Sigmoid colon (tissue), 7 donors: ENCODE data around the gene COL4A5. TPM values are rescaled to one million over a fixed set of nuclear protein-coding genes. Genes with fewer than 3 reads are reported as not detected.

Experiments
- DNase-seq: peaks from one replicate; pipeline ENCODE4 v3.0.0-alpha.2; 2019
- H3K27ac ChIP-seq, 4 donors: fragments of 200-600 bp; sonication (generic); one replicate each; pipeline ENCODE4 v1.5.1; 2016 to 2019; ENCODE audit warnings: mild to moderate bottlenecking in 1 of 4
- H3K27me3 ChIP-seq, 3 donors: fragments of 200-600 bp; sonication (generic); one replicate each; pipeline ENCODE4 v1.5.1; 2019; ENCODE audit warnings: mild to moderate bottlenecking in 1 of 3
- H3K36me3 ChIP-seq, 4 donors: fragments of 200-600 bp; sonication (generic); one replicate each; pipeline ENCODE4 v1.5.1; 2016 to 2019
- H3K4me1 ChIP-seq, 4 donors: fragments of 200-600 bp; sonication (generic); one replicate each; pipeline ENCODE4 v1.5.1; 2017 to 2019
- H3K4me3 ChIP-seq, 4 donors: fragments of 200-600 bp; sonication (generic); one replicate each; pipeline ENCODE4 v1.5.1; 2017 to 2019; ENCODE audit warnings: mild to moderate bottlenecking in 2 of 4, moderate library complexity in 1 of 4
- H3K9me3 ChIP-seq, 4 donors: fragments of 200-600 bp in 3 of 4; sonication (generic) in 3 of 4; one replicate each; pipeline versions ENCODE4 v1.5.1 to v1.6.1; 2013 to 2019
- CTCF ChIP-seq, 4 experiments: fragments of 450-650 bp in 3 of 4; fragments of 200-600 bp in 1 of 4; IDR thresholded peaks; one replicate each; pipeline ENCODE4 v1.5.1; 2016 to 2019; ENCODE audit warnings: antibody characterized with exemption in 4 of 4, mild to moderate bottlenecking in 3 of 4, moderate library complexity in 2 of 4
- EP300 ChIP-seq, 4 donors: sonication (generic); formaldehyde crosslinking; IDR thresholded peaks; one replicate each; pipeline ENCODE4 v1.6.1; 2017; ENCODE audit warnings: antibody characterized with exemption in 4 of 4
- POLR2A ChIP-seq, 2 donors: fragments of 450-650 bp; IDR thresholded peaks; one replicate each; pipeline ENCODE4 v1.6.1; 2016; ENCODE audit warnings: antibody characterized with exemption in 2 of 2, mild to moderate bottlenecking in 2 of 2, moderate library complexity in 2 of 2
- POLR2AphosphoS5 ChIP-seq, 4 donors: sonication (generic); formaldehyde crosslinking; IDR thresholded peaks; one replicate each; pipeline ENCODE4 v1.6.1; 2017; ENCODE audit warnings: antibody characterized with exemption in 4 of 4
- WGBS, 2 donors: extraction: QIAGEN DNeasy Blood & Tissue Kit; methylation state at CpG; one replicate each; pipeline ENCODE4 v1.1.7; 2013; 5-methylcytosine and 5-hydroxymethylcytosine counted together
- intact Hi-C: fragments of 100-400 bp; cut with DNase I; formaldehyde crosslinking; loops from one replicate; pipeline ENCODE4 v1.15.1; 2023
- polyA plus RNA-seq, 3 donors: library from polyadenylated mRNA; stranded (reverse); fragments of 200-250 nt; gene quantifications; one replicate each; pipeline ENCODE4 v1.2.3, GENCODE V29; 2013
- total RNA-seq, 4 donors: library from RNA; depleted of rRNA; stranded (reverse); fragments of >200 nt; gene quantifications; one replicate each; pipeline ENCODE4 v1.1.0, GENCODE V29; 2016
- donor health status: healthy with polysubstance abuse.
- donor health status: Bipolar disorder and iron deficiency.
- donor health status: healthy.

The COL4A5 gene
- total and polyA plus RNA-seq, 7 donors, result 0.23 to 19.4 (median 4.6) TPM

- DNase-seq, result no peak
- Histone ChIP-seq H3K4me1 (no peaks in the 10 kb centered on the region), H3K9me3 (no peaks in the 10 kb centered on the region), H3K4me3 (no peak overlapping the region), H3K36me3 (no peaks in the 10 kb centered on the region), H3K27me3 (no peaks in the 10 kb centered on the region), H3K27ac (no peak overlapping the region)
- WGBS, 2 donors, result 93 to 96% methylated on average over 3 of the region's 3 CpGs
- intact Hi-C loops, result no loop called here
- TF ChIP-seq POLR2A (IDR thresholded peaks at IDR 0.05) (no peak), CTCF (IDR thresholded peaks at IDR 0.05) (no peak), EP300 (IDR thresholded peaks at IDR 0.05) (no peak), POLR2AphosphoS5 (IDR thresholded peaks at IDR 0.05) (no peak)
These were observed 225.1 kb downstream of the COL4A5 start for GRCh38 chrX:108664701-108665100.

- no peak for DNase-seq
- 88 to 95% methylated on average over 1 of the region's 1 CpG for WGBS, 2 donors
- intact Hi-C loops, result no loop called here
- Histone ChIP-seq H3K9me3 (no peaks in the 10 kb centered on the region), H3K4me1 (no peaks in the 10 kb centered on the region), H3K27me3 (no peaks in the 10 kb centered on the region), H3K36me3 (no peaks in the 10 kb centered on the region), H3K27ac (no peak overlapping the region), H3K4me3 (no peak overlapping the region)
- TF ChIP-seq POLR2AphosphoS5 (IDR thresholded peaks at IDR 0.05), result no peak
- no peak for TF ChIP-seq POLR2A (IDR thresholded peaks at IDR 0.05)
- TF ChIP-seq EP300 (IDR thresholded peaks at IDR 0.05), result no peak
- no peak for TF ChIP-seq CTCF (IDR thresholded peaks at IDR 0.05)
These were observed 226.5 kb downstream of the COL4A5 start for GRCh38 chrX:108666101-108666500.

- H3K4me1 ChIP-seq, result no peaks in the 10 kb centered on the region
- 77 to 86% methylated on average over 2 of the region's 2 CpGs for WGBS, 2 donors
- no peak for DNase-seq
- H3K9me3 ChIP-seq, result no peaks in the 10 kb centered on the region
- H3K4me3 ChIP-seq, result no peak overlapping the region
- H3K36me3 ChIP-seq, result no peaks in the 10 kb centered on the region
- intact Hi-C loops, result no loop called here
- H3K27ac ChIP-seq, result no peak overlapping the region
- no peaks in the 10 kb centered on the region for H3K27me3 ChIP-seq
- TF ChIP-seq POLR2A (IDR thresholded peaks at IDR 0.05) (no peak), CTCF (IDR thresholded peaks at IDR 0.05) (no peak), EP300 (IDR thresholded peaks at IDR 0.05) (no peak), POLR2AphosphoS5 (IDR thresholded peaks at IDR 0.05) (no peak)
These were observed 231.9 kb downstream of the COL4A5 start for GRCh38 chrX:108671526-108671925.

GRCh38 chrX:108696690-108697089, 257.1 kb downstream of the COL4A5 start:
- H3K27ac ChIP-seq, result no peak overlapping the region
- TF ChIP-seq POLR2AphosphoS5 (IDR thresholded peaks at IDR 0.05) (no peak), EP300 (IDR thresholded peaks at IDR 0.05) (no peak), CTCF (IDR thresholded peaks at IDR 0.05) (no peak), POLR2A (IDR thresholded peaks at IDR 0.05) (no peak)
- DNase-seq, result no peak
- H3K4me1 ChIP-seq, result no peaks in the 10 kb centered on the region
- intact Hi-C loops, result no loop called here
- no peaks in the 10 kb centered on the region for H3K9me3 ChIP-seq
- no peak overlapping the region for H3K4me3 ChIP-seq
- H3K36me3 ChIP-seq, result no peaks in the 10 kb centered on the region
- no peaks in the 10 kb centered on the region for H3K27me3 ChIP-seq
- 88 to 91% methylated on average over 3 of the region's 3 CpGs for WGBS, 2 donors

- 19 to 35% methylated on average over 1 of the region's 1 CpG for WGBS, 2 donors
- no peak overlapping the region for H3K27ac ChIP-seq
- H3K36me3 ChIP-seq, result no peaks in the 10 kb centered on the region
- TF ChIP-seq POLR2AphosphoS5 (IDR thresholded peaks at IDR 0.05) (no peak), CTCF (IDR thresholded peaks at IDR 0.05) (no peak), POLR2A (IDR thresholded peaks at IDR 0.05) (no peak), EP300 (IDR thresholded peaks at IDR 0.05) (no peak)
- H3K27me3 ChIP-seq, result no peaks in the 10 kb centered on the region
- intact Hi-C loops, result no loop called here
- H3K9me3 ChIP-seq, result no peaks in the 10 kb centered on the region
- H3K4me3 ChIP-seq, result no peak overlapping the region
- DNase-seq, result no peak
- no peaks in the 10 kb centered on the region for H3K4me1 ChIP-seq
These were observed 259.7 kb downstream of the COL4A5 start for GRCh38 chrX:108699368-108699767.
